Peyer's patch (tissue), 4 donors: ENCODE measurements around the gene VEGFA. TPM values are rescaled to one million over a fixed set of nuclear protein-coding genes. Genes with fewer than 3 reads are reported as not detected.

ENCODE experiments used
- DNase-seq, 3 donors: peaks; one replicate each; pipeline ENCODE4 v3.0.0-alpha.2; 2017 to 2019
- H3K27ac ChIP-seq, 4 donors: fragments of 200-600 bp; sonication (generic); one replicate each; pipeline ENCODE4 v1.5.1; 2016 to 2019
- H3K27me3 ChIP-seq, 2 donors: fragments of 200-600 bp; sonication (generic); one replicate each; pipeline ENCODE4 v1.5.1; 2019
- H3K36me3 ChIP-seq, 3 donors: fragments of 200-600 bp; sonication (generic); one replicate each; pipeline ENCODE4 v1.5.1; 2016 to 2019
- H3K4me1 ChIP-seq, 4 donors: fragments of 200-600 bp; sonication (generic); one replicate each; pipeline ENCODE4 v1.5.1; 2016 to 2019
- H3K4me3 ChIP-seq, 4 donors: fragments of 200-600 bp; sonication (generic); 1 replicate in 3 of 4; 2 replicates in 1 of 4; pipeline ENCODE4 v1.5.1; 2016 to 2019; ENCODE audit warnings: mild to moderate bottlenecking in 1 of 4
- H3K9me3 ChIP-seq, 4 donors: fragments of 200-600 bp; sonication (generic); one replicate each; pipeline ENCODE4 v1.5.1; 2016 to 2019; ENCODE audit warnings: mild to moderate bottlenecking in 1 of 4
- CTCF ChIP-seq, 6 experiments: fragments of 450-650 bp in 4 of 6; fragments of 200-600 bp in 2 of 6; sonication (generic) in 1 of 6; IDR thresholded peaks; one replicate each; pipeline ENCODE4 v1.5.1; 2017 to 2019; ENCODE audit warnings: antibody characterized with exemption in 6 of 6, mild to moderate bottlenecking in 3 of 6, moderate library complexity in 1 of 6
- POLR2A ChIP-seq, 2 donors: fragments of 450-650 bp; IDR thresholded peaks; one replicate each; pipeline ENCODE4 v1.5.1; 2017; ENCODE audit warnings: antibody characterized with exemption in 2 of 2, mild to moderate bottlenecking in 2 of 2, moderate library complexity in 2 of 2
- total RNA-seq, 4 donors: library from RNA; depleted of rRNA; stranded (reverse); fragments of >200 nt; gene quantifications; one replicate each; pipeline ENCODE4 v1.1.0, GENCODE V29; 2016

Gene VEGFA
- total RNA-seq, 4 donors from 2014 or later, result 202 to 663 (median 418) TPM

GRCh38 chr6:43819958-43820357 is 49.9 kb downstream of the VEGFA start:
- Histone ChIP-seq H3K4me1 (peaks cover 0 to 16% (median 0%) of the 10 kb centered on the region in 4 donors), H3K27ac (no peak overlapping the region), H3K27me3 (no peaks in the 10 kb centered on the region)

GRCh38 chr6:43820486-43820885 is 50.5 kb downstream of the VEGFA start:
- DNase-seq, result no peak
- no peak for TF ChIP-seq POLR2A (IDR thresholded peaks at IDR 0.05)
- TF ChIP-seq CTCF (IDR thresholded peaks at IDR 0.05), result no peak
- Histone ChIP-seq H3K27ac (no peak overlapping the region), H3K9me3 (no peaks in the 10 kb centered on the region), H3K4me1 (peaks cover 0 to 19% (median 0%) of the 10 kb centered on the region in 4 donors), H3K4me3 (no peak overlapping the region), H3K36me3 (no peaks in the 10 kb centered on the region), H3K27me3 (no peaks in the 10 kb centered on the region)

More at GRCh38 chr6:43819958-43820357, 49.9 kb downstream of the VEGFA start:
- H3K4me3 ChIP-seq, result no peak overlapping the region
- no peak for DNase-seq
- no peaks in the 10 kb centered on the region for H3K9me3 ChIP-seq
- no peak for TF ChIP-seq CTCF (IDR thresholded peaks at IDR 0.05)
- H3K36me3 ChIP-seq, result no peaks in the 10 kb centered on the region

DNA sequence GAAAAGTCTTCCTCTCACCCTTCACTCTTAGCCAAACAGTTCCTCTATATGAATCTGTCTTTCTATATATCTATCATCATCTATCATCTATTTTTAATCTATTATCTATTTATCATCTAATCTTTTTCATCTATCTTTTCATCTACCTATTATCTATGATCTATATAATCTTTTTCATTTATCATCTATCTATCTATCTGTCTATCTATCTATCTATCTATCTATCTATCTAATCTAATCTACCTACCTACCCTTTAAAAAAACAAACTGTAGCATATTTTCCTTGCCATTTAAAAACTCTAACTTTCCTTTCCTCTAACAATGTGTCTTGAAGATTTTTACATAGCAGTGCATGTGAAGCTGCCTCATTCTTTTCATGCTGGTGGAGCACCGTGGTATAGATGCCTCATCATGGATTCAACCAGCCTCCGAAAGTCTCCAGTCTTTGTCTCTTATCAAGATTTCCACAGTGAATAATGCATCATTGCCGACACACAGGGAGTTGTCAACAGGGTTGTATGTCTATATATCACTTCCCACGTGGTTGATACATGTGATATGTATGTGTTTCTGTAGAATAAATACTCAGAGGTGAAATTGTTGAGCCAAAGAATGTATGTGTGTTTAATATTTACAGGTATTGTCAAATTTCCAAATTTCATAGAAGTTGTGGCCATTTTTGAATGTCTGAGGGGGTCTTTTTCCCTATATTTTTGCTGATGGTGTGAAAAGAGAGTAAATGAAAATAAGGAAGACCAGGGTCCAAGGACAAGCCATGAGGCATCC is 51.3 kb downstream of the VEGFA start:
- Histone ChIP-seq H3K4me1 (peaks cover 0 to 26% (median 0%) of the 10 kb centered on the region in 4 donors), H3K27me3 (no peaks in the 10 kb centered on the region), H3K4me3 (no peak overlapping the region), H3K9me3 (no peaks in the 10 kb centered on the region), H3K27ac (no peak overlapping the region), H3K36me3 (no peaks in the 10 kb centered on the region)
- no peak for TF ChIP-seq CTCF (IDR thresholded peaks at IDR 0.05)
- TF ChIP-seq POLR2A (IDR thresholded peaks at IDR 0.05), result no peak
- no peak for DNase-seq

DNA sequence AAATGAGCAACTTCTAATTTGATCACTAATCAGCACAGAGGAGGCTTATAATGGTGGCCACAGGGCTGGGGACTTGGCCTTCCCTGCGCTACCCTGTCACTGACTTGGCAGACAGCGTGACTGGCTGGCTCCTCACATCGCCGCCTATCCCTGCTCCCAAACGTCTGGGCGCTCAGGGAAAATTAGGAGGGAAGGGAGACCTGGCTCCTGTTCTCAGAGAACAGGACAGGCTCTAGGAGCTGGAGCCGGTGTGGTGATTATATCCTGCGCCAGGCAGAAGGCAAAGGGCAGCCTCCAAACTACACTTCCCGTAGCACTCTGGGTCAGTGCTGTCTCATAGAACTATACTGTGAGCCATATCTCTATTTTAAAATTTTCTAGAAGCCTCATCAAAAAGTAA is 53.4 kb downstream of the VEGFA start:
- Histone ChIP-seq H3K27ac (peak overlapping the region in 1 of 4 donors; percentile 51), H3K4me3 (no peak overlapping the region), H3K36me3 (no peaks in the 10 kb centered on the region), H3K4me1 (peaks cover 0 to 26% (median 0%) of the 10 kb centered on the region in 4 donors), H3K27me3 (no peaks in the 10 kb centered on the region), H3K9me3 (no peaks in the 10 kb centered on the region)
- TF ChIP-seq POLR2A (IDR thresholded peaks at IDR 0.05) (no peak), CTCF (IDR thresholded peaks at IDR 0.05) (no peak)
- no peak for DNase-seq

DNA sequence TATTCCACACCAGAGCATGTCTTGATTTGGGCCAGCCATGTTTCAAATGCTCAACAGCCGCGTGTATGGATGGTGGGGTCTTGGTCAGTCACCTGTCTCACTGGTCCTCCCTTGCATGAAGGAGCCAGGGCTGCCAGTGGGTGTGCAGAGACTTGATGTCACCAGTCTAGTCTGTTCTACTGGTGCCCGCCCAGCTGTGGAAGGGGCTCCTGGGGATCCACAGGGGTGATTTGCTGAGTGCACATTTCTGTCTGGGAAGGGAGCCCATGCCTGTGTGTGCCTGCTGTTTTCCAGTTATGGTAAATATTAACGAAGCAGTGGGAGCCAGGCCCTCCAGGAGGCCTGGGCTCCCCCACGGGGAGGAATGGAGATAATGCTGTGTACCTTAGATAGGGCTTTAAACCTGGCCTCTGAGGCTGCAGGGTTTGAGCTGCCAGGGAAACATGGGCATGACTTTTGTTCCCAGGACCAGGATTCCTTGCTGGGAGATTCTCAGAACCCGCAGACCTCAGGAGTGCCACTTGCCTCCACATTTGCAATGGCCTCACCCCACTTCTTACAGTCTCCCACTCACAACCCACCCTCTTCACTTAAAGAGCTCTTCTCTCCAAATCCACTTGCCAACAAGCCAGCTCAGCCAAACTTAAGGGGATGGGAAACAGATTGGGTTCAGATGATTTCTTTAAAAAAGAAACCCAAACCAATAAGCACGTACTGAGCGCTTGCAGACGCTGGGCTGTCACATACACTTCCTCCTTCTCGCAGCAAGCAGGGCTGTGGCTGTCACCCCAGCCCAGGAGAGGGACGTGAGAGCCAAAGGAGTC is 54.1 kb downstream of the VEGFA start:
- H3K27me3 ChIP-seq, result no peaks in the 10 kb centered on the region
- DNase-seq, result no peak
- H3K36me3 ChIP-seq, result no peaks in the 10 kb centered on the region
- H3K9me3 ChIP-seq, result no peaks in the 10 kb centered on the region
- H3K4me3 ChIP-seq, result no peak overlapping the region
- peaks cover 0 to 26% (median 0%) of the 10 kb centered on the region in 4 donors for H3K4me1 ChIP-seq
- peak overlapping the region in 2 of 4 donors; percentile 51 to 60 for H3K27ac ChIP-seq
- TF ChIP-seq POLR2A (IDR thresholded peaks at IDR 0.05) (no peak), CTCF (IDR thresholded peaks at IDR 0.05) (peak in 1 of 6 experiments; percentile 6)
